Testis (tissue), 3 donors: ENCODE measurements around the gene ASXL1. TPM values are rescaled to one million over a fixed set of nuclear protein-coding genes. Genes with fewer than 3 reads are reported as not detected.

ENCODE experiments used
- DNase-seq: peaks from one replicate; pipeline ENCODE4 v3.0.0-alpha.2; 2019
- H3K27ac ChIP-seq, 2 donors: fragments of 200-600 bp; sonication (generic); one replicate each; pipeline ENCODE4 v1.5.1; 2019
- H3K27me3 ChIP-seq: fragments of 200-600 bp; sonication (generic); one replicate; pipeline ENCODE4 v1.5.1; 2019
- H3K36me3 ChIP-seq: fragments of 200-600 bp; sonication (generic); one replicate; pipeline ENCODE4 v1.5.1; 2017; ENCODE audit warnings: low read depth; ENCODE audit errors: missing control alignments
- H3K4me1 ChIP-seq: fragments of 200-600 bp; sonication (generic); one replicate; pipeline ENCODE4 v1.5.1; 2019
- H3K4me3 ChIP-seq, 2 donors: fragments of 200-600 bp; sonication (generic); one replicate each; pipeline ENCODE4 v1.5.1; 2017 to 2019
- H3K9me3 ChIP-seq: fragments of 200-600 bp; sonication (generic); one replicate; pipeline ENCODE4 v1.5.1; 2017
- CTCF ChIP-seq, 3 experiments: fragments of 450-650 bp in 2 of 3; fragments of 200-600 bp in 1 of 3; sonication (generic) in 1 of 3; IDR thresholded peaks; one replicate each; pipeline ENCODE4 v1.5.1; 2016 to 2019; ENCODE audit warnings: antibody characterized with exemption in 3 of 3, mild to moderate bottlenecking in 2 of 3, moderate library complexity in 1 of 3
- POLR2A ChIP-seq: fragments of 450-650 bp; IDR thresholded peaks from one replicate; pipeline ENCODE4 v1.6.1; 2017; ENCODE audit warnings: antibody characterized with exemption, mild to moderate bottlenecking, moderate library complexity
- WGBS, 2 donors: methylation state at CpG; one replicate each; pipeline ENCODE4 v1.1.5; 2018; 5-methylcytosine and 5-hydroxymethylcytosine counted together
- intact Hi-C: fragments of 100-400 bp; cut with DNase I; formaldehyde crosslinking; loops from one replicate; pipeline ENCODE4 v1.15.1; 2023; ENCODE audit warnings: low total_unique reads
- polyA plus RNA-seq: library from polyadenylated mRNA; stranded (reverse); fragments of 350-450 nt; fragmentation: Illumina TruSeq; extraction: RNeasy Lipid Tissue Mini Kit (QIAGEN cat#74804); gene quantifications from one replicate; pipeline ENCODE4 v1.2.3, GENCODE V29; 2014; ENCODE audit warnings: low read depth, low replicate concordance; ENCODE audit not compliant: insufficient read depth
- total RNA-seq, 2 donors: library from RNA; depleted of rRNA; stranded (reverse); fragments of >200 nt; gene quantifications; one replicate each; pipeline ENCODE4 v1.2.3, GENCODE V29; 2016

Gene ASXL1
- total and polyA plus RNA-seq, 3 donors from 2014 or later = 101 to 161 (median 125) TPM

- no peak for DNase-seq
- intact Hi-C loops = no loop called here
- TF ChIP-seq POLR2A = no peak
- no peak for TF ChIP-seq CTCF (IDR thresholded peaks at IDR 0.05)
- H3K4me1 ChIP-seq = no peaks in the 10 kb centered on the region
- H3K36me3 ChIP-seq = no peaks in the 10 kb centered on the region
- H3K4me3 ChIP-seq = no peak overlapping the region
- H3K27ac ChIP-seq = no peak overlapping the region
- 97 to 100% methylated on average over 2 of the region's 2 CpGs for WGBS, 2 donors
- no peaks in the 10 kb centered on the region for H3K27me3 ChIP-seq
- no peaks in the 10 kb centered on the region for H3K9me3 ChIP-seq
These were observed 54.0 kb downstream of the ASXL1 start for GRCh38 chr20:32411955-32412706.

GRCh38 chr20:32415494-32415893 lies 57.4 kb downstream of the ASXL1 start:
- no peaks in the 10 kb centered on the region for H3K27me3 ChIP-seq
- no peak for DNase-seq
- intact Hi-C loops = no loop called here
- no peak overlapping the region for H3K27ac ChIP-seq
- no peaks in the 10 kb centered on the region for H3K36me3 ChIP-seq
- H3K4me1 ChIP-seq = no peaks in the 10 kb centered on the region
- H3K4me3 ChIP-seq = no peak overlapping the region
- no peak for TF ChIP-seq POLR2A
- no peak for TF ChIP-seq CTCF (IDR thresholded peaks at IDR 0.05)
- WGBS, 2 donors = 48 to 75% methylated on average over 2 of the region's 2 CpGs
- no peaks in the 10 kb centered on the region for H3K9me3 ChIP-seq

GRCh38 chr20:32416206-32416605 lies 58.1 kb downstream of the ASXL1 start:
- Histone ChIP-seq H3K4me1 (no peaks in the 10 kb centered on the region), H3K9me3 (no peaks in the 10 kb centered on the region), H3K27ac (no peak overlapping the region), H3K27me3 (no peaks in the 10 kb centered on the region), H3K36me3 (no peaks in the 10 kb centered on the region), H3K4me3 (no peak overlapping the region)
- WGBS, 2 donors = 85 to 89% methylated on average over 2 of the region's 2 CpGs
- DNase-seq = no peak
- TF ChIP-seq POLR2A (no peak), CTCF (IDR thresholded peaks at IDR 0.05) (no peak)
- intact Hi-C loops = no loop called here

- no peak overlapping the region for H3K27ac ChIP-seq
- H3K4me1 ChIP-seq = no peaks in the 10 kb centered on the region
- H3K27me3 ChIP-seq = no peaks in the 10 kb centered on the region
- H3K36me3 ChIP-seq = no peaks in the 10 kb centered on the region
- intact Hi-C loops = no loop called here
- no peaks in the 10 kb centered on the region for H3K9me3 ChIP-seq
- 85 to 95% methylated on average over 2 of the region's 2 CpGs for WGBS, 2 donors
- no peak for DNase-seq
- H3K4me3 ChIP-seq = no peak overlapping the region
- TF ChIP-seq POLR2A (no peak), CTCF (IDR thresholded peaks at IDR 0.05) (no peak)
These were observed 60.2 kb downstream of the ASXL1 start for GRCh38 chr20:32418376-32418775.

- Histone ChIP-seq H3K27me3 (no peaks in the 10 kb centered on the region), H3K4me1 (no peaks in the 10 kb centered on the region), H3K27ac (no peak overlapping the region), H3K4me3 (no peak overlapping the region), H3K36me3 (no peaks in the 10 kb centered on the region), H3K9me3 (no peaks in the 10 kb centered on the region)
- DNase-seq = no peak
- intact Hi-C loops = no loop called here
- WGBS, 2 donors = 42 to 47% methylated on average over 2 of the region's 2 CpGs
- TF ChIP-seq POLR2A (no peak), CTCF (IDR thresholded peaks at IDR 0.05) (no peak)
These were observed 63.2 kb downstream of the ASXL1 start for GRCh38 chr20:32421290-32421689.
